ENCODE measurements around the gene ITGB5.

Gene ITGB5

DNA sequence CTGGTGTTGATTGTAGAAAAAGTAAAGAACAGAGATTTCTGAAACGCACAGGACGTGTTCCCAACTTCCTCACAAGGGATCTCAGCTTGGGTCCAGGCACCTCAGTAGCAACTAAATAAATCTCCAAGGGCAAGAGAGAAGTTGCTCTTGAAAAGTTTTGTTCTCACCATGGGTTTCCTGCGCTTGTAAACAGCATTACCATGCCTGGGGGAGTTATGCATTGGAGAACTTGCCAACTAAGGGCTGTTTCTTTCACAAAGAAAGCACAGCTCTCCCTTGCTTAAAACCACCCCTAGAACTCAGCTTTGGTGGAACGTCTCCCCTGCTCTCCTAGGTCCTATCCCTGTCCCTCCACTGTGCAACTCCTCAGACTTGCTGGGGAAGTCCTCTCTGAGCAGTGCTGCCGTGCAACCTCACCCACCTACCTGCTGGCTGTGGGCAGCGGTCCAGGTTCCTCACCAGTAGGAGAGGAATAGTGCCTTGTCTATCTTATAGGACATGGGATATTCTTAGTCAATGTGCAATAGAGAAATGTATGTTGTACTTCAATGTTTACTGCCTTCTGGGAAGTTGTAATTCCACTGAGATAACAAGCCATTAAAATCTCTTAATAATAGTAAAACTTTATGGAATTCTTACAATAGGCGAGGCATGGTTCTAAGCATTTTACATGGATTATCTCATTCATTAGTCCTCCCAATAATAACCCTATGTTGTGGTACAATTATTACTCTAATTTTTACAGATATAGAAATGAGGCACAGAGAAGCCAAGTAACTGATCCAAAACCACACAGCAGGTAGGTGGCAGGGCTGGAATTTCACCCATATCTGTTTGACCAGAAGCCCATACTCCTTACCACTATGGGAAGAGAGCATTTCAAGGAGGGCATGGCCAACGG lies 105.4 kb downstream of the ITGB5 start:
- H3K4me3 ChIP-seq (ENCODE audit: low read depth, low read length), result no peak overlapping the region
- DNase-seq (ENCODE audit: low read depth), result no peak
- no peak for TF ChIP-seq POLR2A (IDR thresholded peaks at IDR 0.05; ENCODE audit: extremely low read depth, insufficient read length)
- TF ChIP-seq, protein P1, sequence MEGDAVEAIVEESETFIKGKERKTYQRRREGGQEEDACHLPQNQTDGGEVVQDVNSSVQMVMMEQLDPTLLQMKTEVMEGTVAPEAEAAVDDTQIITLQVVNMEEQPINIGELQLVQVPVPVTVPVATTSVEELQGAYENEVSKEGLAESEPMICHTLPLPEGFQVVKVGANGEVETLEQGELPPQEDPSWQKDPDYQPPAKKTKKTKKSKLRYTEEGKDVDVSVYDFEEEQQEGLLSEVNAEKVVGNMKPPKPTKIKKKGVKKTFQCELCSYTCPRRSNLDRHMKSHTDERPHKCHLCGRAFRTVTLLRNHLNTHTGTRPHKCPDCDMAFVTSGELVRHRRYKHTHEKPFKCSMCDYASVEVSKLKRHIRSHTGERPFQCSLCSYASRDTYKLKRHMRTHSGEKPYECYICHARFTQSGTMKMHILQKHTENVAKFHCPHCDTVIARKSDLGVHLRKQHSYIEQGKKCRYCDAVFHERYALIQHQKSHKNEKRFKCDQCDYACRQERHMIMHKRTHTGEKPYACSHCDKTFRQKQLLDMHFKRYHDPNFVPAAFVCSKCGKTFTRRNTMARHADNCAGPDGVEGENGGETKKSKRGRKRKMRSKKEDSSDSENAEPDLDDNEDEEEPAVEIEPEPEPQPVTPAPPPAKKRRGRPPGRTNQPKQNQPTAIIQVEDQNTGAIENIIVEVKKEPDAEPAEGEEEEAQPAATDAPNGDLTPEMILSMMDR (IDR thresholded peaks at IDR 0.05; ENCODE audit: low read depth, low read length), result no peak
- TF ChIP-seq MYC (IDR thresholded peaks at IDR 0.05; ENCODE audit: low read depth, low read length), result no peak
- TF ChIP-seq, protein P2, sequence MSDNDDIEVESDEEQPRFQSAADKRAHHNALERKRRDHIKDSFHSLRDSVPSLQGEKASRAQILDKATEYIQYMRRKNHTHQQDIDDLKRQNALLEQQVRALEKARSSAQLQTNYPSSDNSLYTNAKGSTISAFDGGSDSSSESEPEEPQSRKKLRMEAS (IDR thresholded peaks at IDR 0.05; ENCODE audit: low read depth, low read length), result no peak

DNA sequence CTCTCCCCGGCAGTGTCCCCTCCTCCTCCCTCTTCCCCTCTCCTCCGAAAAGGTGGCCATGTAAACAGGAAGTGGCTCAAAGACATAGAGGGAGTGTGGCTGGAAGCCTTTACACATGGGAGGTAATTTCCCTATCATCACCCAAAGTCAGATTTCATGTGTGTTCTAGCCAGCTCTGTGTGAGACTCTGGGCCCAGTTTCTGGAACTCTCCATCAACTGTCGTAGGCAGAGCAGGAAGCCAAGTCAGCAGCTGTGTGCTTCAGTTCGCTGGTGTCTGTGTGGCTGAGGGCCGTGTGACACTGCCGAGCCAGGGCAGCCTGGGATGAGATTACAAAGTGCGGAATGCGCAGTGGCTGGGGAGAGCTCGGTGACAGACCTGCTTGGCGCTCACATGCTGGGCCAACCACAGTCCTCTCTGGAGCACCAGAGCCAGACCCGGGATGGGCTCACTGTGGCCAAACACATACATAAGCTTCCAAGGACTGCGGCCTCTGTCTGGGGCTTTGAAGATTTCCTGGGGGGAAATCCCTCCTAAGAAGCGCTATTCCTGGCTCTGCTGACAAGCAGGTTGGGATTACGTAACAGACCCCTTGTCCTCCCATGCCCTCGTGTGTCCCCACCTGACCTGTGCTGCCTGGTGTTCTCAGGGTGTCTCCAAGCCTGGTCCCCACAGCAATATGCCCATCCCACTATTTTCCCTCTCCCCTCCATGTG lies 106.2 kb downstream of the ITGB5 start:
- peak; percentile 22 for DNase-seq (ENCODE audit: low read depth)
- H3K4me3 ChIP-seq (ENCODE audit: low read depth, low read length), result no peak overlapping the region
- TF ChIP-seq, protein P1 (IDR thresholded peaks at IDR 0.05; ENCODE audit: low read depth, low read length), result no peak
- TF ChIP-seq MYC (IDR thresholded peaks at IDR 0.05; ENCODE audit: low read depth, low read length) (no peak), POLR2A (IDR thresholded peaks at IDR 0.05; ENCODE audit: extremely low read depth, insufficient read length) (no peak)
- TF ChIP-seq, protein P2 (IDR thresholded peaks at IDR 0.05; ENCODE audit: low read depth, low read length), result no peak

DNA sequence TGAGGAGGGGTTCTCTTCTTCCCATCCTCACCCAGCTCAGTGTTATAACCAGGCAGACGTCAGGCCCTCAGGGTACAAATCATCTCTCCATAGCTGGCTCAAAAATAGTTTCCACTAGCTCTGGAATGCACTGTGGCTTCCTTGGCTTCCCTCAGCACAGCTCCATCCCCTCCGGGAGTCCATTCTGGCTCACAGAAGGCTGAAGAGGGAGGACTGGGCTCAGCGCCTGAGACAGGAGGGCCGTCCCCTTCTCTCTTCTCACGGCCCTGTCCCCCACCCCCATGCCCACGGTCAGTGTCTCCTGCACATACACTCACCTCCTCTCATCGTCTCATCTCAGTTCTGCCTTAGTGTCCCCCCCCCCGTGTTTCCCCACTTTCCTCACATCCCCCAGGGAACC lies 106.8 kb downstream of the ITGB5 start:
- no peak for DNase-seq (ENCODE audit: low read depth)
- no peak overlapping the region for H3K4me3 ChIP-seq (ENCODE audit: low read depth, low read length)
- TF ChIP-seq, protein P2 (IDR thresholded peaks at IDR 0.05; ENCODE audit: low read depth, low read length), result no peak
- TF ChIP-seq, protein P1 (IDR thresholded peaks at IDR 0.05; ENCODE audit: low read depth, low read length), result no peak
- no peak for TF ChIP-seq MYC (IDR thresholded peaks at IDR 0.05; ENCODE audit: low read depth, low read length)
- TF ChIP-seq POLR2A (IDR thresholded peaks at IDR 0.05; ENCODE audit: extremely low read depth, insufficient read length), result no peak

DNA sequence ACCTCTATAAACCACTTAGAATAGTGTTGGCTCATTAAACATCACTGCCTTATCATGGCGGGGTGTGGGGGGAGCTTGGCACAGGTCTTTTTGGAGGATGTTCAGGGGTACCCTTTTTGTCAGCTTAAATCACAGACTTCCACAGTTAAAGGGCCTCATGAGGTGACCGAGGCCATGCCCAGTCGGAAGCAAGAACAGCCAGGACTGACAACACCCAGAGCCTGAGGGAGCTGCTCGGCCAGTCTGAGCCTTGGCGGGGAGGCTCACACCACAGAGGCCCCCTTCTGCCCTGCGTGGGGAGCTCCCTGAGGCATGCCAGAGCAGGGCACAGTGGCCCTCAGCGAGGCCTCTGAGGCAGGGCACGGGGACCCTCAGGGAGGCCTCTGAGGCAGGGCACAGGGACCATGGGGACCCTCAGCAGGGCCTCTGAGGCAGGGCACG lies 107.4 kb downstream of the ITGB5 start:
- DNase-seq (ENCODE audit: low read depth), result no peak
- TF ChIP-seq POLR2A (IDR thresholded peaks at IDR 0.05; ENCODE audit: extremely low read depth, insufficient read length), result no peak
- TF ChIP-seq, protein P1 (IDR thresholded peaks at IDR 0.05; ENCODE audit: low read depth, low read length), result no peak
- TF ChIP-seq, protein P2 (IDR thresholded peaks at IDR 0.05; ENCODE audit: low read depth, low read length), result no peak
- no peak for TF ChIP-seq MYC (IDR thresholded peaks at IDR 0.05; ENCODE audit: low read depth, low read length)
- H3K4me3 ChIP-seq (ENCODE audit: low read depth, low read length), result no peak overlapping the region

DNA sequence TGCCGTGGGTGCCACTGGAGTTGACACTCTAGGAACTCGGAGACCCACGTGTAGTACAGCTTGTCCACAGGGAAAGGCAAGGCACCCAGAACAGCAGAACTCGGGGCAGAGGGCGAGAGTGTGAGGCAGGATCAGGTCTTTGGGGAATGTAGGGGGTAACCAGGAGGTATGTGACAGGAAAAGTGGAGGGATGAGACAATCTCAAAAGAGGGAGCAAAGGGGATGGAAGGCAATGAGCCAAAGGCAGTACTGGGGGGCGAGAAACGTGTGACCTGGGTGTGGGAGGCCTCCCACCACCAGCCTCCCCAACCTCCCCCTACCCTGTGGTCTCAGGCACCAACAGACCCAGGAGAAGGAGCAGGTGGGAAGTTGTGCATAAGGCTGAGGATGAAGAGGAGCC lies 108.0 kb downstream of the ITGB5 start:
- H3K4me3 ChIP-seq (ENCODE audit: low read depth, low read length), result no peak overlapping the region
- TF ChIP-seq MYC (IDR thresholded peaks at IDR 0.05; ENCODE audit: low read depth, low read length), result no peak
- TF ChIP-seq POLR2A (IDR thresholded peaks at IDR 0.05; ENCODE audit: extremely low read depth, insufficient read length), result no peak
- TF ChIP-seq, protein P1 (IDR thresholded peaks at IDR 0.05; ENCODE audit: low read depth, low read length), result no peak
- TF ChIP-seq, protein P2 (IDR thresholded peaks at IDR 0.05; ENCODE audit: low read depth, low read length), result no peak
- DNase-seq (ENCODE audit: low read depth), result no peak
